HEK293 (cell line): ENCODE measurements around the gene MZT2A.
"Not testable (repeated sequence)": the region's sequence is repeated elsewhere in the genome, so short reads cannot be mapped to it uniquely, and the experiment has no call there.

Source experiments
- ZNF121 ChIP-seq: fragments of 450-650 bp; formaldehyde crosslinking; IDR thresholded peaks from 2 replicates; pipeline ENCODE4 v1.5.1; 2016; ENCODE audit warnings: missing biosample characterization, missing genetic modification characterization
- ZNF140 ChIP-seq: fragments of 450-650 bp; formaldehyde crosslinking; IDR thresholded peaks from 2 replicates; pipeline ENCODE4 v1.5.1; 2016; ENCODE audit warnings: missing biosample characterization, missing genetic modification characterization
- ZNF175 ChIP-seq: fragments of 450-650 bp; formaldehyde crosslinking; IDR thresholded peaks from 2 replicates; pipeline ENCODE4 v1.5.1; 2016; ENCODE audit warnings: missing biosample characterization, missing genetic modification characterization

DNA sequence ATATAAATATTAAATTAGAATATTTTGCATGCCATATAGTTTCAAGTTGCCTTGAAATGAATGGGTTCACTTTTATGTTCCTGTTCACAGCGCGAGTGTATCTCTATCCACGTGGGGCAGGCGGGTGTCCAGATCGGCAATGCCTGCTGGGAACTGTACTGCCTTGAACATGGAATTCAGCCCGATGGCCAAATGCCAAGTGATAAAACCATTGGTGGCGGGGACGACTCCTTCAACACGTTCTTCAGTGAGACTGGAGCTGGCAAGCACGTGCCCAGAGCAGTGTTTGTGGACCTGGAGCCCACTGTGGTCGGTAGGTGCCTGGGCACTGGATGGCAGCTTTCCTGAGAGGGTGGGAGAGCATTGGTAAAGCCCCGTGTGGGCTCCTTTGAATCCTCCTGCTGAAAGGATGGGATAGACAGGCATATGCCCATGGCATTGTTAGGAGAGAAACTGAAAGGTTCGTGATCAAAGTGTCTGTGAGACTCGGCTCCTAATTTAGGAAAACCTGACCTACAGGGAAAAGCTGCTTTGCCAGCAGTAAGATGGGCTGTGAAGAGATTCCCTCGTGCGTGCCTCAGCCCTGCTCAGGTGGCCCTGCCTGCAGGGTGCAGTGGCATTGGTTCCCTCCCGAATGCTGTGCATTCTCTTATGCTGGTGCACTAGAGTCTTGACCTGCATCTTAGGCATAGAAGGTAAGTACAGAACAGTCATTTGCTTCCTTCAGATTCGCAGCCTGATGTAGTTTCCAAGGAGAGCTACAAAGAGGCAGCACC lies 13.9 kb downstream of the MZT2A start:
- not testable (repeated sequence) for TF ChIP-seq ZNF175, ZNF121, ZNF140 (tag by site-specific recombination)
